Measurements from ENCODE around the gene PHEX.

Gene PHEX

GRCh38 chrX:22110729-22111494, 78.8 kb downstream of the PHEX start:
- no peak for DNase-seq (ENCODE audit: low spot score)
- TF ChIP-seq CTCF (IDR thresholded peaks at IDR 0.05; ENCODE audit: extremely low read depth, insufficient read depth, missing control alignments): no peak
- in situ Hi-C loops (cut with MboI; ENCODE audit: low pct_unique_long_range_greater_than_20kb, low sequenced_read_pairs, unreplicated experiment): no loop called here

- TF ChIP-seq CTCF (IDR thresholded peaks at IDR 0.05; ENCODE audit: extremely low read depth, insufficient read depth, missing control alignments): no peak
- in situ Hi-C loops (cut with MboI; ENCODE audit: low pct_unique_long_range_greater_than_20kb, low sequenced_read_pairs, unreplicated experiment): no loop called here
- DNase-seq (ENCODE audit: low spot score): no peak
Measured at GRCh38 chrX:22116605-22117546, 84.8 kb downstream of the PHEX start.

- in situ Hi-C loops (cut with MboI; ENCODE audit: low pct_unique_long_range_greater_than_20kb, low sequenced_read_pairs, unreplicated experiment): no loop called here
- DNase-seq (ENCODE audit: low spot score): no peak
- TF ChIP-seq CTCF (IDR thresholded peaks at IDR 0.05; ENCODE audit: extremely low read depth, insufficient read depth, missing control alignments): no peak
Measured at GRCh38 chrX:22117633-22118032, 85.5 kb downstream of the PHEX start.

GRCh38 chrX:22118161-22118830, 86.2 kb downstream of the PHEX start:
- DNase-seq (ENCODE audit: low spot score): no peak
- in situ Hi-C loops (cut with MboI; ENCODE audit: low pct_unique_long_range_greater_than_20kb, low sequenced_read_pairs, unreplicated experiment): no loop called here
- no peak for TF ChIP-seq CTCF (IDR thresholded peaks at IDR 0.05; ENCODE audit: extremely low read depth, insufficient read depth, missing control alignments)

- DNase-seq (ENCODE audit: low spot score): no peak
- TF ChIP-seq CTCF (IDR thresholded peaks at IDR 0.05; ENCODE audit: extremely low read depth, insufficient read depth, missing control alignments): no peak
- in situ Hi-C loops (cut with MboI; ENCODE audit: low pct_unique_long_range_greater_than_20kb, low sequenced_read_pairs, unreplicated experiment): no loop called here
Measured at GRCh38 chrX:22121161-22121560, 89.0 kb downstream of the PHEX start.

GRCh38 chrX:22122510-22122909, 90.4 kb downstream of the PHEX start:
- TF ChIP-seq CTCF (IDR thresholded peaks at IDR 0.05; ENCODE audit: extremely low read depth, insufficient read depth, missing control alignments): no peak
- no peak for DNase-seq (ENCODE audit: low spot score)
- in situ Hi-C loops (cut with MboI; ENCODE audit: low pct_unique_long_range_greater_than_20kb, low sequenced_read_pairs, unreplicated experiment): no loop called here
